GM10266 (cell line): Measurements from ENCODE around the gene MYL10.

Experiments
- DNase-seq: peaks from one replicate; pipeline ENCODE4 v3.0.0; 2012; ENCODE audit errors: extremely low spot score
- TF ChIP-seq, protein P1 (sequence below): IDR thresholded peaks from 2 replicates; pipeline ENCODE4 v1.5.1; 2012; ENCODE audit warnings: mild to moderate bottlenecking, low read depth; ENCODE audit not compliant: control insufficient read depth, insufficient read depth; ENCODE audit errors: missing control alignments

The MYL10 gene

DNA sequence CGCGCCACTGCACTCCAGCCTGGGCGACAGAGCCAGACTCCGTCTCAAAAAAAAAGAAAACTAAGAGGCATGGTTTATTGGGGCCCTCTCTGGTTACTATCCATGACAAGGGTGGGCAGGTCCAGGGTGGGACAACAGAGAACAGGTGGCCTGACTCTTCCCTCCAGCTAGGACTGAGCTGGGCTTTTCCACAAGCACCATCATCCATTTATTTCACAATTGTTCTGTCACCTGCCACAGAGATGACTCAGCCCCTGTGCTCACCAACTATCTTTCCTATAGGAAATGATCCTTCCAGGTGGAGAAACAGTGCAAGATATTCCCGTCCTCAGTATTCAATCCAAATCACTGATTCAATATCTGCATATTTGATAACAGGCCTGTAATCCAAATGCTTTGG is 44.9 kb upstream of the MYL10 start:
- TF ChIP-seq, protein P1, sequence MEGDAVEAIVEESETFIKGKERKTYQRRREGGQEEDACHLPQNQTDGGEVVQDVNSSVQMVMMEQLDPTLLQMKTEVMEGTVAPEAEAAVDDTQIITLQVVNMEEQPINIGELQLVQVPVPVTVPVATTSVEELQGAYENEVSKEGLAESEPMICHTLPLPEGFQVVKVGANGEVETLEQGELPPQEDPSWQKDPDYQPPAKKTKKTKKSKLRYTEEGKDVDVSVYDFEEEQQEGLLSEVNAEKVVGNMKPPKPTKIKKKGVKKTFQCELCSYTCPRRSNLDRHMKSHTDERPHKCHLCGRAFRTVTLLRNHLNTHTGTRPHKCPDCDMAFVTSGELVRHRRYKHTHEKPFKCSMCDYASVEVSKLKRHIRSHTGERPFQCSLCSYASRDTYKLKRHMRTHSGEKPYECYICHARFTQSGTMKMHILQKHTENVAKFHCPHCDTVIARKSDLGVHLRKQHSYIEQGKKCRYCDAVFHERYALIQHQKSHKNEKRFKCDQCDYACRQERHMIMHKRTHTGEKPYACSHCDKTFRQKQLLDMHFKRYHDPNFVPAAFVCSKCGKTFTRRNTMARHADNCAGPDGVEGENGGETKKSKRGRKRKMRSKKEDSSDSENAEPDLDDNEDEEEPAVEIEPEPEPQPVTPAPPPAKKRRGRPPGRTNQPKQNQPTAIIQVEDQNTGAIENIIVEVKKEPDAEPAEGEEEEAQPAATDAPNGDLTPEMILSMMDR, result no peak
- no peak for DNase-seq

DNA sequence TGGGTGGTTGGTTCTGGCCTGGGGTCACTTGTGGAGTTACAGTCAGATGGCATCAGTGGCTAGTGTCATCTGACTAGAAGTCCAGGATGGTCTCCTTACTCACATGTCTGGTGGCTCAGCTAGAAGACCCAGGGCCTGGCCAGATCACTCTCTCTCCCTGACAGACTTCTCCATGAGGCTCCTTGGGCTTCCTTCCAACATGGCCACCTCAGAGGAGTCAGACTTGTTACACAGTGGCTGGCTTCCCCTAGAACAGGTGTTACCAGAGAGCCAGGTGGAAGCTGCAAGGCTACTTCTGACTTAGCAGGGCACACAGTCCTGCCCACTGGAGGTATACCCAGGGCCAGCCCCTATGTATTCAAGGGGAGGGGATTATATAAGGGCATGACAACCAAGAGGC is 44.2 kb upstream of the MYL10 start:
- DNase-seq, result no peak
- TF ChIP-seq, protein P1, result no peak

DNA sequence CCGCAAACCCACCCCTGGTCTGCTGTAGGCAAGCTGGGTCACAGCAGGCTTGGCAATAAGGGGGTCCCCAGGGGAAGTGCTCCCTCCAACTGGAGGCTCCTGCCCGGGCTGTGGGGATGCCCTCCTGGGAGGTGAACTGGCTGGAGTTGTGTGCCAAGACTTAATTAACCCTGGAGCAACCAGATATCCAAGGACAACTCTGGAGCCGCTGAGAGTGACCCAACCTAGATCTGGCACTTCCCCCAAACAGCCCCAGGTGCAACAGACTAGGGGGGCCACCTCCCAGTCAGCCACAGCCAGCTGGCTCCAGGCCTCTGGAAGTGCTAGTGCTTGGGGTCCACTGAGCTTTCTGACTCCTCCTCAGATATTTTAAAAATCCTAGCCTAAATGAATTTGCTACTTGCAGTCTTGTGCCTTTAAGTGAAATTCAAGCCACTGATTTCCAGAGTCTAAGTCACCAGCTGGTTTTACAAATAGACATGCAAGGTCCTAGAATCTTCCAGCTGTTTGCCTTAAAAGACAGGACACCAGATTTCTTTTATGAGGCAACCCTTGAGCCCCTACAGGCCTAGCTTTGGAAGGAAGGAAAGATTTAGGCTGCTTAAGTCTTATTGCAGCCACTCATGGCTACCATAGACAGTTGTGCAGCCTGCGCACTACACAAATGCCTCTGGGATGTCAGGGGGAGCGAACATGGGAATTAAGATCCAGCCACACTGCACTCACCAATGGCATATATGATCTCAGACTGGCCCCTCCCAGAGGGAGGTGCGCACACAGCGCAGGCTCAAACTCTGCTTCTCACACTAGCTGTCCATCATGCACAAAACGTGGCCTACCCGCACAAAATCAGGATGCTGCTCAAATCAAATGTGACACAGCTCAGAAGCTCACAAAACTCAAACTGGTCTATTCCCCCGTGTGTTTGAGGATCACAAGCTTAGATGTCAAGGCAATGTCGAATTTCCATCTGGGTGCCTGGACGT is 42.6 kb upstream of the MYL10 start:
- TF ChIP-seq, protein P1, result no peak
- DNase-seq, result no peak

DNA sequence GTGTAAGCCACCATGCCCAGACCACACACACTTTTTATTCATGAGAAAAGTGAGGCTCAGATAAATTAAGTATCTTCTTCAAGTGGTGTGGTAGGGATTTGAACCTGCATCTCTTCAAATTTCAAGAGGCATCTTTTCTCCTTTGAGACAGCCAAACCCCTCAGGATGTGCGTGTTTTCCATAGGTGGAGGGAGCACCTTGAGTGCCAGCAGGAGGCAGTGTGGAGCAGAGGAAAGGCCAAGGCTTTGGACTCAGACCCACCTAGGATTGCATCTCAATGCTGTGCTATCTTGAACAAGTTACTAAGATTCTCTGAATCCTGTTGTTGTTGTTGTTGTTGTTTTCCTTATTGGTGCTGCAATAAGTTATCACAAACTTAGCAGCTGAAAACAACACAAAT is 40.2 kb upstream of the MYL10 start:
- TF ChIP-seq, protein P1, result peak; percentile 17
- DNase-seq, result no peak

DNA sequence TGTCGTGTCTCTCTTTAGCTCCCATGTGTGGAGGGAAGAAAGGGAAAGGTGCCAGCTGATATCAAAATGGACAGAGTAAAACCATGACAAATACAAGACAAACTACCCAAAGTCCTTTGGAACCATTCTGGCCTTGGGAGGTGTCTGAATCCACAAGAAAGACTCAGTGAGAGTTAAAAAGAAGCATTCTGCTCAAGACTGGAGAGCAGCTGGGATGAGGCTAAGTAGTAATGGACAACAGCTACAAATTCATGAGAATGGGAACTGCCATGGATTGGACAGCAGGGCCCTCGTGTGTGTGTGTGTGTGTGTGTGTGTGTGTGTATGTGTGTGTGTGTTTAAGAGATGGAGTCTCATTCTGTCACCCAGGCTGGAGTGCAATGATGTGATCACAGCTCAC is 39.6 kb upstream of the MYL10 start:
- TF ChIP-seq, protein P1, result no peak
- no peak for DNase-seq

DNA sequence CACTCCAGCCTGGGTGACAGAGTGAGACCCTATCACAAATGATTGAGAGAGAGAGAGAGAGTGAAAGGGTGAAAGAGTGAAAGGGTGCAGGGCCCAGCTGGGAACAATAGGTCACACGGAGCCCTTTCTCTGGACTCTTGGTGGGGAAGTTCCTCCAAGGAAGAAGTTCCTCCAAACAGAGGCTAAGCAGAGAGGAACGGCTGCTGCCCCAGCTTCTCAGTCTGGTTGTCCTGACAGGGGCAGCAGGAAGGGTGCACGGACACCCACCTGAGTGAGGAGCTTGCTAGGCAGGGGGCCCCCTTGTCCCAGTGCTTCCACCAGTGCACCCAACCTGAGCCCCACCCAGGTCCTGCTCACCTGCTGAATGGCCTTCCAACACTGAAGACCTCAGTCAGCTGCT is 38.8 kb upstream of the MYL10 start:
- DNase-seq, result no peak
- TF ChIP-seq, protein P1, result no peak

DNA sequence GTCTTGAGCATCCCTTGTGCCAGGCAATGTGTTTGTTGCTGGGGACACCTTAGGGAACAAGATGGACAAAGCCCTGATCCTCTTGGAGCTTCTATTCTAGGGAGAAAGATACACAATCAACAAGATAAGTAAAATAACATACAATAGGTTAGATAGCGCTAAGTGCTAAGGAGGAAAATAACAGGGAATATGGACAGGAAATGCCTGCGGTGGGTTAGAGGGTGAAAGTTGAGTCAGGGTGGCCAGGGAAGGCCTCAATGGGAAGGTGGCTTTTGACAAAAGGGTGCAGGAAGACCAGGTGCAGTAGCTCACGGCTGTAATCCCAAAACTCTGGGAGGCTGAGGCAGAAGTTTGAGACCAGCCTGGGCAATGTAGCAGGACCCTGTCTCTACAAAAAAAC is 38.3 kb upstream of the MYL10 start:
- DNase-seq, result no peak
- TF ChIP-seq, protein P1, result no peak
